Measurements from ENCODE around the gene TMEM151B.

DNA sequence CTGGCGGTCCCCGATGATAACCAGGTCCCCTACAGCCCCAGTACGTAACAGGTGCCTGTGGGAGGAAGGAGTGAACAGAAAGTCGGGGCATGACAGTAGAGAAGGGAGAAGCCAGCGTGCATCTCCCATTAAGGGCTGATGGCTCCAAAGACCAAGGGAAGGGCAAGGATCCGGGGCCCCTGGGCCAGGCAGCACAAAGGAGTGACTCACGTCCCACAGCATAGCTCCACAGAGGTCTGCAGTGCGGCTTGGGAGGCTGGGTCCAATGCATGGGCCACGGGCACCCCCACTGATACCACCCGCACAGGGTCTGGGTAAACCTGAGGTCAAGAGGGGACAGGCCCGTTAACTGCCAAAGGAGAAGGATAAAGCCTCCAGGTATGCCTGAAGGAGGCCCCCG is 32.6 kb downstream of the TMEM151B start:
- TF ChIP-seq, protein P1, sequence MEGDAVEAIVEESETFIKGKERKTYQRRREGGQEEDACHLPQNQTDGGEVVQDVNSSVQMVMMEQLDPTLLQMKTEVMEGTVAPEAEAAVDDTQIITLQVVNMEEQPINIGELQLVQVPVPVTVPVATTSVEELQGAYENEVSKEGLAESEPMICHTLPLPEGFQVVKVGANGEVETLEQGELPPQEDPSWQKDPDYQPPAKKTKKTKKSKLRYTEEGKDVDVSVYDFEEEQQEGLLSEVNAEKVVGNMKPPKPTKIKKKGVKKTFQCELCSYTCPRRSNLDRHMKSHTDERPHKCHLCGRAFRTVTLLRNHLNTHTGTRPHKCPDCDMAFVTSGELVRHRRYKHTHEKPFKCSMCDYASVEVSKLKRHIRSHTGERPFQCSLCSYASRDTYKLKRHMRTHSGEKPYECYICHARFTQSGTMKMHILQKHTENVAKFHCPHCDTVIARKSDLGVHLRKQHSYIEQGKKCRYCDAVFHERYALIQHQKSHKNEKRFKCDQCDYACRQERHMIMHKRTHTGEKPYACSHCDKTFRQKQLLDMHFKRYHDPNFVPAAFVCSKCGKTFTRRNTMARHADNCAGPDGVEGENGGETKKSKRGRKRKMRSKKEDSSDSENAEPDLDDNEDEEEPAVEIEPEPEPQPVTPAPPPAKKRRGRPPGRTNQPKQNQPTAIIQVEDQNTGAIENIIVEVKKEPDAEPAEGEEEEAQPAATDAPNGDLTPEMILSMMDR (IDR thresholded peaks at IDR 0.05; ENCODE audit: low read length) = no peak
- no peak for TF ChIP-seq EZH2phosphoT487 (IDR thresholded peaks at IDR 0.05; ENCODE audit: low read length)

Measured in MM.1S (cell line).